Tibial nerve (tissue), 4 donors: ENCODE data around the gene WWC2. TPM values are rescaled to one million over a fixed set of nuclear protein-coding genes. Genes with fewer than 3 reads are reported as not detected.
A peak's percentile ranks its signal among the peaks of the same experiment; 100 is the strongest.

Source experiments
- DNase-seq, 2 donors: peaks; one replicate each; pipeline ENCODE4 v3.0.0-alpha.2; 2019; ENCODE audit warnings: low spot score in 2 of 2
- H3K27ac ChIP-seq, 4 donors: fragments of 200-600 bp; sonication (generic) in 3 of 4; one replicate each; pipeline ENCODE4 v1.5.1; 2017 to 2019; ENCODE audit warnings: mild to moderate bottlenecking in 1 of 4
- H3K27me3 ChIP-seq, 2 donors: fragments of 200-600 bp; sonication (generic) in 1 of 2; one replicate each; pipeline versions ENCODE4 v1.5.1 to v1.6.0; 2017 to 2019
- H3K36me3 ChIP-seq, 3 donors: fragments of 200-600 bp; sonication (generic); one replicate each; pipeline ENCODE4 v1.5.1; 2018 to 2019
- H3K4me1 ChIP-seq, 4 donors: fragments of 200-600 bp; sonication (generic) in 3 of 4; one replicate each; pipeline ENCODE4 v1.5.1; 2017 to 2019
- H3K4me3 ChIP-seq, 4 donors: fragments of 200-600 bp; sonication (generic) in 3 of 4; one replicate each; pipeline ENCODE4 v1.5.1; 2017 to 2019; ENCODE audit warnings: mild to moderate bottlenecking in 1 of 4, moderate library complexity in 1 of 4
- H3K9me3 ChIP-seq, 4 donors: fragments of 200-600 bp; sonication (generic) in 3 of 4; one replicate each; pipeline ENCODE4 v1.5.1; 2017 to 2019
- CTCF ChIP-seq, 5 experiments: fragments of 200-600 bp in 3 of 5; fragments of 450-650 bp in 2 of 5; sonication (generic) in 3 of 5; IDR thresholded peaks; one replicate each; pipeline ENCODE4 v1.5.1; 2016 to 2019; ENCODE audit warnings: antibody characterized with exemption in 5 of 5, mild to moderate bottlenecking in 3 of 5, moderate library complexity in 2 of 5
- EP300 ChIP-seq, 2 donors: sonication (generic); formaldehyde crosslinking; IDR thresholded peaks; one replicate each; pipeline ENCODE4 v1.6.1; 2017; ENCODE audit warnings: antibody characterized with exemption in 2 of 2, mild to moderate bottlenecking in 1 of 2
- POLR2A ChIP-seq, 2 donors: fragments of 450-650 bp; IDR thresholded peaks; one replicate each; pipeline ENCODE4 v1.6.1; 2017; ENCODE audit warnings: antibody characterized with exemption in 2 of 2, mild to moderate bottlenecking in 2 of 2, moderate library complexity in 2 of 2
- WGBS, 2 donors: methylation state at CpG; one replicate each; pipeline ENCODE4 v1.1.5; 2018; 5-methylcytosine and 5-hydroxymethylcytosine counted together
- total RNA-seq, 4 donors: library from RNA; depleted of rRNA; stranded (reverse); fragments of >200 nt; gene quantifications; one replicate each; pipeline ENCODE4 v1.1.0, GENCODE V29; 2016

WWC2 gene
- total RNA-seq, 4 donors from 2014 or later: 38.2 to 60.9 (median 42.9) TPM

- Histone ChIP-seq H3K27ac (no peak overlapping the region), H3K4me3 (no peak overlapping the region), H3K27me3 (no peaks in the 10 kb centered on the region), H3K36me3 (no peaks in the 10 kb centered on the region), H3K9me3 (no peaks in the 10 kb centered on the region), H3K4me1 (peaks cover 0 to 6% (median 0%) of the 10 kb centered on the region in 4 donors)
- no peak for TF ChIP-seq POLR2A (IDR thresholded peaks at IDR 0.05)
- TF ChIP-seq EP300 (IDR thresholded peaks at IDR 0.05): no peak
- no peak for TF ChIP-seq CTCF (IDR thresholded peaks at IDR 0.05)
- WGBS, 2 donors: 64 to 73% methylated on average over 8 of the region's 9 CpGs
- DNase-seq: no peak
Observed at GRCh38 chr4:183337349-183337748, 238.3 kb downstream of the WWC2 start.

GRCh38 chr4:183337833-183338232 is 238.8 kb downstream of the WWC2 start:
- Histone ChIP-seq H3K4me1 (peaks cover 0 to 11% (median 0%) of the 10 kb centered on the region in 4 donors), H3K4me3 (no peak overlapping the region), H3K27ac (no peak overlapping the region), H3K27me3 (no peaks in the 10 kb centered on the region), H3K9me3 (no peaks in the 10 kb centered on the region), H3K36me3 (no peaks in the 10 kb centered on the region)
- TF ChIP-seq EP300 (IDR thresholded peaks at IDR 0.05): no peak
- TF ChIP-seq POLR2A (IDR thresholded peaks at IDR 0.05): no peak
- TF ChIP-seq CTCF (IDR thresholded peaks at IDR 0.05): no peak
- DNase-seq: no peak
- 65 to 66% methylated on average over 7 of the region's 7 CpGs for WGBS, 2 donors

- no peak for DNase-seq
- no peaks in the 10 kb centered on the region for H3K36me3 ChIP-seq
- no peaks in the 10 kb centered on the region for H3K27me3 ChIP-seq
- H3K4me3 ChIP-seq: peak overlapping the region in 1 of 4 donors; percentile 22
- H3K4me1 ChIP-seq: peaks cover 0 to 11% (median 0%) of the 10 kb centered on the region in 4 donors
- 22 to 30% methylated on average over 33 to 39 of the region's 40 CpGs for WGBS, 2 donors
- H3K9me3 ChIP-seq: no peaks in the 10 kb centered on the region
- no peak overlapping the region for H3K27ac ChIP-seq
- no peak for TF ChIP-seq POLR2A (IDR thresholded peaks at IDR 0.05)
- TF ChIP-seq EP300 (IDR thresholded peaks at IDR 0.05): no peak
- no peak for TF ChIP-seq CTCF (IDR thresholded peaks at IDR 0.05)
Observed at GRCh38 chr4:183342541-183343533, 243.8 kb downstream of the WWC2 start.

GRCh38 chr4:183343730-183344129 is 244.7 kb downstream of the WWC2 start:
- DNase-seq: no peak
- H3K4me1 ChIP-seq: peaks cover 0 to 14% (median 0%) of the 10 kb centered on the region in 4 donors
- no peak overlapping the region for H3K27ac ChIP-seq
- H3K4me3 ChIP-seq: no peak overlapping the region
- WGBS, 2 donors: 85 to 89% methylated on average over 7 of the region's 7 CpGs
- TF ChIP-seq POLR2A (IDR thresholded peaks at IDR 0.05) (no peak), CTCF (IDR thresholded peaks at IDR 0.05) (no peak), EP300 (IDR thresholded peaks at IDR 0.05) (no peak)
- no peaks in the 10 kb centered on the region for H3K9me3 ChIP-seq
- H3K27me3 ChIP-seq: no peaks in the 10 kb centered on the region
- H3K36me3 ChIP-seq: no peaks in the 10 kb centered on the region
